Neural crest cell (in vitro differentiated cells): ENCODE data around the gene CAPN8. TPM values are rescaled to one million over a fixed set of nuclear protein-coding genes. Genes with fewer than 3 reads are reported as not detected.

Experiments used
- DNase-seq: peaks from one replicate; pipeline ENCODE4 v3.0.0; 2021; ENCODE audit warnings: low read depth, mixed read lengths, low spot score
- H3K27ac Mint-ChIP-seq: one replicate; pipeline ENCODE4 v1.8.0; 2021; ENCODE audit warnings: mild to moderate bottlenecking, mixed read lengths; ENCODE audit not compliant: unreplicated experiment
- H3K27me3 Mint-ChIP-seq: 2 replicates; pipeline ENCODE4 v1.8.0; 2021; ENCODE audit warnings: low read depth, mild to moderate bottlenecking, mixed read lengths
- H3K36me3 Mint-ChIP-seq: 2 replicates; pipeline ENCODE4 v1.8.0; 2021; ENCODE audit warnings: low read depth, mild to moderate bottlenecking, mixed read lengths
- H3K4me1 Mint-ChIP-seq: 2 replicates; pipeline ENCODE4 v1.8.0; 2021; ENCODE audit warnings: mixed read lengths
- H3K4me3 Mint-ChIP-seq: one replicate; pipeline ENCODE4 v1.8.0; 2021; ENCODE audit warnings: mild to moderate bottlenecking, mixed read lengths
- H3K9me3 Mint-ChIP-seq: 2 replicates; pipeline ENCODE4 v1.8.0; 2021; ENCODE audit warnings: mixed read lengths
- CTCF ChIP-seq: fragments of 200-600 bp; sonication (generic); conservative IDR thresholded peaks from 2 replicates; pipeline ENCODE4 v1.5.0; 2021; ENCODE audit warnings: antibody characterized with exemption, mild to moderate bottlenecking
- total RNA-seq: library from RNA; stranded (reverse); gene quantifications from 2 replicates; pipeline ENCODE4 v1.2.1, GENCODE V29; 2021

CAPN8 gene
- total RNA-seq, 1 donor from 2014 or later, result not detected

DNA sequence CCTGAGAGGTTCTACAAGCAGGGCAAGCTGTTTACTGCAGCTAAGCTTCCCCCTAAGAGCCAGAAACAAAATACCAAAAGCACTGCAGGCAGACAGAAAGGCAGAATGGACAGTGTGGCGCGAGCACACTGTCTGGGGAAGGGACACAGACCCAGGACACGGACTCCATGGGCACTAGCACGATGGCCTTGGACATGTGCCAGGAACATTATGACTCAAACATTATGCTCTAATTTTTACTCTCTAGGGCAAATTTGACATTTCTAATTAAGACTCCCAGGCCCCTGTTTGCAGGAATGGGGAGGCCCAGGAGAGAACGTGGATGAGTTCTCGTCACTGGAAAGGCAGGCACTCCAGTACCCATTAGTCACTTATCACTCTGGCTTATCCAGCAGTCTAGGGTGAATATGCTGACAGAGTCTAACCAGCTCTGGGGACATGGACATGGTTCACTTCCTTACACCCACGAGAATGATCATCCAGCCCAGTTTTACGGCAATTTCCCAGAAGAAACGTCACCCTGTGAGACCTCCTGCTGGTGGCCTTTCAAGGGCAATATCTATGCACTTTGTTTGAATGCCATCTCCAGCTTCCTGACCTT, 45.1 kb downstream of the CAPN8 start:
- Mint-ChIP-seq H3K4me1 (peaks cover 19% of the 10 kb centered on the region), H3K27ac (no peak overlapping the region), H3K4me3 (no peak overlapping the region), H3K9me3 (no peaks in the 10 kb centered on the region), H3K27me3 (no peaks in the 10 kb centered on the region), H3K36me3 (no peaks in the 10 kb centered on the region)
- DNase-seq, result no peak
- no peak for TF ChIP-seq CTCF

- H3K4me1 Mint-ChIP-seq, result peaks cover 19% of the 10 kb centered on the region
- no peaks in the 10 kb centered on the region for H3K27me3 Mint-ChIP-seq
- H3K36me3 Mint-ChIP-seq, result no peaks in the 10 kb centered on the region
- no peak overlapping the region for H3K27ac Mint-ChIP-seq
- no peak overlapping the region for H3K4me3 Mint-ChIP-seq
- DNase-seq, result no peak
- no peaks in the 10 kb centered on the region for H3K9me3 Mint-ChIP-seq
- no peak for TF ChIP-seq CTCF
Observed at GRCh38 chr1:223618680-223619079, 46.8 kb downstream of the CAPN8 start.

- no peak for DNase-seq
- peaks cover 15% of the 10 kb centered on the region for H3K4me1 Mint-ChIP-seq
Observed at GRCh38 chr1:223617323-223618070, 48.0 kb downstream of the CAPN8 start.

GRCh38 chr1:223616586-223616985, 48.9 kb downstream of the CAPN8 start:
- H3K27me3 Mint-ChIP-seq, result no peaks in the 10 kb centered on the region
- no peaks in the 10 kb centered on the region for H3K9me3 Mint-ChIP-seq
- H3K4me1 Mint-ChIP-seq, result peaks cover 9% of the 10 kb centered on the region
- peaks cover 1% of the 10 kb centered on the region for H3K36me3 Mint-ChIP-seq
- no peak for DNase-seq
- no peak for TF ChIP-seq CTCF
- no peak overlapping the region for H3K27ac Mint-ChIP-seq
- H3K4me3 Mint-ChIP-seq, result no peak overlapping the region

More at GRCh38 chr1:223617323-223618070, 48.0 kb downstream of the CAPN8 start:
- H3K9me3 Mint-ChIP-seq, result no peaks in the 10 kb centered on the region
- no peaks in the 10 kb centered on the region for H3K36me3 Mint-ChIP-seq
- no peak overlapping the region for H3K4me3 Mint-ChIP-seq
- H3K27ac Mint-ChIP-seq, result no peak overlapping the region
- no peaks in the 10 kb centered on the region for H3K27me3 Mint-ChIP-seq
- TF ChIP-seq CTCF, result no peak

DNA sequence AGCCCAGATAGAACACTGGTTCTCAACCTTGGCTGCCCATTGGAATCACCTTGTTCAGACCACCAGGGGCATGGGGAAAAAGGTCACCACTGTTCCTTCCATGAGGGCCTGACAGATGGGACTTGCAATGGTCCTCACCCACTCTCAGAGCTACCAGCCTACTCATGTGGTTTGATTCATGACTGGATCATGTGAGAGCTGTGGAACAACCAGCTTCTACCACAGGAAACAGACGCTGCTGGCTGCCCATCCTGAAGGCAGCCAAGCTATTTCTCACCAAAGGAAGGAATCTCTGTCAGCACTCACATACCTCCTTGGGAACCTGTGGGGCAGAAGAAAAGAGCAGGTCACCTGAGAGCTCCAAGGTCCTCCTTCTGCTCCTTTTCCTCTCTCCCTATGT, 53.6 kb downstream of the CAPN8 start:
- TF ChIP-seq CTCF, result no peak
- Mint-ChIP-seq H3K9me3 (peaks cover 4% of the 10 kb centered on the region), H3K27ac (no peak overlapping the region), H3K27me3 (no peaks in the 10 kb centered on the region), H3K36me3 (peaks cover 6% of the 10 kb centered on the region), H3K4me3 (no peak overlapping the region), H3K4me1 (peaks cover 9% of the 10 kb centered on the region)
- no peak for DNase-seq
